Activated CD8-positive, alpha-beta T cell treated with anti-CD3 and anti-CD28 coated beads, Interleukin-2, amount 10 ng/mL, durations not matched to agents 7 days and 5 days (primary cell): ENCODE data around the gene SLC22A17. TPM values are rescaled to one million over a fixed set of nuclear protein-coding genes. Genes with fewer than 3 reads are reported as not detected.

Source experiments
- ATAC-seq: fragments of 150-1000 bp; cut with Tn5 transposase; one replicate; pipeline ENCODE4 v1.10.0; 2021; ENCODE audit warnings: moderate library complexity
- CTCF ChIA-PET: fragments of 350-600 bp; sonication (Branson Sonifier 250); formaldehyde crosslinking; loops from one replicate; lab custom pipeline; 2021; ENCODE audit warnings: antibody characterized with exemption; lab: Charles Lee
- POLR2A ChIA-PET: fragments of 350-600 bp; sonication (Branson Sonifier 250); formaldehyde crosslinking; loops from one replicate; lab custom pipeline; 2021; ENCODE audit warnings: antibody characterized with exemption; lab: Charles Lee
- DNase-seq: peaks from one replicate; pipeline ENCODE4 v3.0.0-alpha.2; 2020
- H3K27ac Mint-ChIP-seq: one replicate; pipeline ENCODE4 v1.8.0; 2021; ENCODE audit warnings: mild to moderate bottlenecking, mixed read lengths
- H3K27me3 Mint-ChIP-seq: one replicate; pipeline ENCODE4 v1.8.0; 2021; ENCODE audit warnings: low read depth, mixed read lengths
- H3K36me3 Mint-ChIP-seq: one replicate; pipeline ENCODE4 v1.8.0; 2021; ENCODE audit warnings: low read depth, mixed read lengths
- H3K4me1 Mint-ChIP-seq: one replicate; pipeline ENCODE4 v1.8.0; 2021; ENCODE audit warnings: low read depth, mixed read lengths
- H3K4me3 Mint-ChIP-seq: one replicate; pipeline ENCODE4 v1.8.0; 2021; ENCODE audit warnings: mild to moderate bottlenecking, mixed read lengths
- H3K9me3 Mint-ChIP-seq: one replicate; pipeline ENCODE4 v1.8.0; 2022; ENCODE audit warnings: mixed read lengths; ENCODE audit not compliant: insufficient read depth
- microRNA-seq: library from miRNA; unstranded; fragments of <30 nt; microRNA quantifications from one replicate; pipeline ENCODE4 v1.2.0, GENCODE V29; 2022
- total RNA-seq, 2 experiments: library from RNA; stranded (reverse); gene quantifications; one replicate each; pipeline ENCODE4 v1.2.3, GENCODE V29; 2021

Gene SLC22A17
- total RNA-seq, 2 experiments from 2014 or later = 0.94 to 1.1 TPM

GRCh38 chr14:23301288-23301968, 51.3 kb downstream of the SLC22A17 start:
- POLR2A ChIA-PET = interaction anchor here (0.6 to 4.6 kb wide), 9 partner anchors 9 to 251 kb away, joined by 3 to 115 read pairs (median 5); partner anchors contain the start of genes ACIN1, C14orf119 and PABPN1
- H3K27ac Mint-ChIP-seq = peak overlapping the region; percentile 99

GRCh38 chr14:23300687-23301223, 51.9 kb downstream of the SLC22A17 start:
- Mint-ChIP-seq H3K9me3 (no peaks in the 10 kb centered on the region), H3K27me3 (peaks cover 7% of the 10 kb centered on the region), H3K27ac (peak overlapping the region; percentile 94), H3K4me3 (peak overlapping the region; percentile 91), H3K4me1 (peaks cover 27% of the 10 kb centered on the region), H3K36me3 (peaks cover 28% of the 10 kb centered on the region)
- CTCF ChIA-PET = interaction anchor here (0.7 to 6.9 kb wide), 21 partner anchors 9 to 257 kb away, joined by 3 to 75 read pairs (median 5); partner anchors contain the start of genes ACIN1, C14orf119, HOMEZ and PABPN1
- peak; percentile 39 for DNase-seq
- POLR2A ChIA-PET = interaction anchor here (1.1 to 4.6 kb wide), 4 partner anchors 9 to 19 kb away, joined by 3 to 115 read pairs (median 6); partner anchors contain the start of gene PABPN1
- ATAC-seq = no peak

More at GRCh38 chr14:23301288-23301968, 51.3 kb downstream of the SLC22A17 start:
- Mint-ChIP-seq H3K36me3 (peaks cover 25% of the 10 kb centered on the region), H3K27me3 (peaks cover 11% of the 10 kb centered on the region), H3K4me3 (peak overlapping the region; percentile 91), H3K4me1 (peaks cover 31% of the 10 kb centered on the region), H3K9me3 (no peaks in the 10 kb centered on the region)
- DNase-seq (peak; percentile 97), ATAC-seq (peak; percentile 86)
- CTCF ChIA-PET = interaction anchor here (0.9 to 6.9 kb wide), 20 partner anchors 10 to 257 kb away, joined by 3 to 75 read pairs (median 6); partner anchors contain the start of genes ACIN1, C14orf119, HOMEZ and PABPN1

GRCh38 chr14:23299986-23300686, 52.6 kb downstream of the SLC22A17 start:
- H3K36me3 Mint-ChIP-seq = peaks cover 28% of the 10 kb centered on the region
- H3K4me3 Mint-ChIP-seq = peak overlapping the region; percentile 91
- no peaks in the 10 kb centered on the region for H3K9me3 Mint-ChIP-seq
- peak overlapping the region; percentile 94 for H3K27ac Mint-ChIP-seq
- ATAC-seq (no peak), DNase-seq (no peak)
- peaks cover 5% of the 10 kb centered on the region for H3K27me3 Mint-ChIP-seq
- ChIA-PET CTCF (interaction anchor here (0.7 to 6.9 kb wide), 16 partner anchors 10 to 258 kb away, joined by 3 to 75 read pairs (median 6); partner anchors contain the start of genes ACIN1, C14orf119, HOMEZ and PABPN1), POLR2A (interaction anchor here (1.1 to 4.6 kb wide), 4 partner anchors 8 to 20 kb away, joined by 3 to 115 read pairs (median 6); partner anchors contain the start of gene PABPN1)
- peaks cover 28% of the 10 kb centered on the region for H3K4me1 Mint-ChIP-seq

GRCh38 chr14:23299211-23299957, 53.3 kb downstream of the SLC22A17 start:
- no peaks in the 10 kb centered on the region for H3K27me3 Mint-ChIP-seq
- H3K9me3 Mint-ChIP-seq = no peaks in the 10 kb centered on the region
- POLR2A ChIA-PET = no interaction called here

GRCh38 chr14:23297611-23298277, 54.9 kb downstream of the SLC22A17 start:
- DNase-seq (no peak), ATAC-seq (no peak)
- Mint-ChIP-seq H3K27ac (no peak overlapping the region), H3K4me3 (no peak overlapping the region), H3K9me3 (no peaks in the 10 kb centered on the region), H3K4me1 (peaks cover 31% of the 10 kb centered on the region), H3K36me3 (peaks cover 28% of the 10 kb centered on the region), H3K27me3 (no peaks in the 10 kb centered on the region)
- POLR2A ChIA-PET = interaction anchor here (1.1 to 1.6 kb wide), 2 partner anchors 23 to 24 kb away, joined by 4 to 5 read pairs; no protein-coding TSS in a partner anchor
- CTCF ChIA-PET = interaction anchor here (0.8 to 6.9 kb wide), 3 partner anchors 24 to 177 kb away, joined by 3 to 42 read pairs (median 34); partner anchors contain the start of gene PABPN1

More at GRCh38 chr14:23299211-23299957, 53.3 kb downstream of the SLC22A17 start:
- Mint-ChIP-seq H3K36me3 (peaks cover 28% of the 10 kb centered on the region), H3K4me3 (no peak overlapping the region), H3K27ac (no peak overlapping the region), H3K4me1 (peaks cover 36% of the 10 kb centered on the region)
- DNase-seq = peak; percentile 32
- CTCF ChIA-PET = interaction anchor here (1.1 to 6.9 kb wide), 3 partner anchors 23 to 179 kb away, joined by 3 to 75 read pairs (median 42); partner anchors contain the start of genes PABPN1 and SLC22A17
- no peak for ATAC-seq

- Mint-ChIP-seq H3K36me3 (peaks cover 28% of the 10 kb centered on the region), H3K9me3 (no peaks in the 10 kb centered on the region), H3K4me3 (no peak overlapping the region), H3K27ac (no peak overlapping the region), H3K27me3 (no peaks in the 10 kb centered on the region), H3K4me1 (peaks cover 28% of the 10 kb centered on the region)
- CTCF ChIA-PET = interaction anchor here (0.8 to 4.1 kb wide), 5 partner anchors 15 to 202 kb away, joined by 3 to 34 read pairs (median 6); partner anchors contain the start of genes ACIN1, C14orf119, CEBPE and PABPN1
- DNase-seq (no peak), ATAC-seq (no peak)
- POLR2A ChIA-PET = interaction anchor here (1.1 to 1.6 kb wide), 2 partner anchors 23 to 25 kb away, joined by 4 to 5 read pairs; no protein-coding TSS in a partner anchor
These were observed 55.6 kb downstream of the SLC22A17 start for GRCh38 chr14:23297096-23297495.

Small RNAs within 50 kb of the gene (microRNA-seq; reads per million reads assigned to microRNA genes)
- gene MIR208A = not detected

Other genes starting within 250 kb of the SLC22A17 start
- gene CIROP, start 247.9 kb downstream of the SLC22A17 start, total RNA-seq = not detected
- gene CEBPE, start 233.6 kb downstream of the SLC22A17 start, total RNA-seq = under 1 TPM; 0.50 to 0.92 TPM
- under 1 TPM; 0.24 to 0.57 TPM for gene SLC7A8, start 169.2 kb downstream of the SLC22A17 start, total RNA-seq
- gene RNF212B, start 115.0 kb downstream of the SLC22A17 start, total RNA-seq = not detected
- 1 to 10 TPM; 7.8 to 9.2 TPM for gene HOMEZ, start 66.8 kb downstream of the SLC22A17 start, total RNA-seq
- 10 to 100 TPM; 22.6 to 28.3 TPM for gene PPP1R3E, start 50.0 kb downstream of the SLC22A17 start, total RNA-seq
- gene BCL2L2, start 46.1 kb downstream of the SLC22A17 start, total RNA-seq = 1 to 10 TPM; 2.2 to 2.9 TPM
- 100 to 1,000 TPM; 200 to 210 TPM for gene PABPN1, start 31.4 kb downstream of the SLC22A17 start, total RNA-seq
- gene EFS, start 12.3 kb upstream of the SLC22A17 start, total RNA-seq = not detected
- gene IL25, start 19.9 kb upstream of the SLC22A17 start, total RNA-seq = not detected
- not detected for gene CMTM5, start 24.2 kb upstream of the SLC22A17 start, total RNA-seq
- not detected for gene MYH6, start 55.4 kb upstream of the SLC22A17 start, total RNA-seq
- not detected for gene MYH7, start 82.8 kb upstream of the SLC22A17 start, total RNA-seq
- gene NGDN, start 116.8 kb upstream of the SLC22A17 start, total RNA-seq = 10 to 100 TPM; 43.7 to 44.0 TPM
- gene ZFHX2, start 198.9 kb upstream of the SLC22A17 start, total RNA-seq = 1 to 10 TPM in 1 of 2 experiments, under 1 TPM in 1; 0.90 to 1.5 TPM
- gene THTPA, start 203.4 kb upstream of the SLC22A17 start, total RNA-seq = 1 to 10 TPM; 7.3 to 9.8 TPM
- gene AP1G2, start 214.9 kb upstream of the SLC22A17 start, total RNA-seq = 100 to 1,000 TPM; 267 to 276 TPM
- gene JPH4, start 225.9 kb upstream of the SLC22A17 start, total RNA-seq = not detected